Heart left ventricle (tissue), 16 donors: ENCODE data around the gene SNORC. TPM values are rescaled to one million over a fixed set of nuclear protein-coding genes. Genes with fewer than 3 reads are reported as not detected.

Experiments
- ATAC-seq, 4 donors: fragments of 200-7000 bp; cut with Tn5 transposase; one replicate each; pipeline ENCODE4 v1.9.1; 2020 to 2022; ENCODE audit warnings: moderate library complexity in 4 of 4, mild to moderate bottlenecking in 3 of 4, moderate number of reproducible peaks in 1 of 4
- DNase-seq, 5 donors: peaks; one replicate each; pipeline ENCODE4 v3.0.0-alpha.2; 2020
- H3K27ac ChIP-seq, 12 donors: fragments of 200-600 bp; sonication (generic) in 4 of 12; one replicate each; pipeline versions ENCODE4 v1.5.0 to v1.8.0; 2016 to 2022; ENCODE audit warnings: mild to moderate bottlenecking in 2 of 12
- H3K27me3 ChIP-seq, 9 donors: fragments of 200-600 bp; sonication (generic) in 2 of 9; one replicate each; pipeline versions ENCODE4 v1.5.1 to v1.8.0; 2016 to 2022; ENCODE audit warnings: mild to moderate bottlenecking in 3 of 9
- H3K36me3 ChIP-seq, 9 donors: fragments of 200-600 bp; sonication (generic) in 2 of 9; one replicate each; pipeline versions ENCODE4 v1.5.0 to v1.8.0; 2018 to 2022; ENCODE audit warnings: mild to moderate bottlenecking in 2 of 9
- H3K4me1 ChIP-seq, 12 donors: fragments of 200-600 bp; sonication (generic) in 4 of 12; one replicate each; pipeline versions ENCODE4 v1.5.0 to v1.8.0; 2016 to 2022; ENCODE audit warnings: mild to moderate bottlenecking in 3 of 12
- H3K4me3 ChIP-seq, 12 donors: fragments of 200-600 bp; sonication (generic) in 4 of 12; one replicate each; pipeline versions ENCODE4 v1.5.0 to v1.8.0; 2017 to 2022; ENCODE audit warnings: mild to moderate bottlenecking in 9 of 12, moderate library complexity in 4 of 12
- H3K9me3 ChIP-seq, 12 donors: fragments of 200-600 bp; sonication (generic) in 4 of 12; one replicate each; pipeline versions ENCODE4 v1.5.0 to v1.8.0; 2016 to 2022; ENCODE audit warnings: mild to moderate bottlenecking in 1 of 12
- CTCF ChIP-seq, 12 donors: fragments of 200-600 bp; sonication (generic) in 4 of 12; IDR thresholded peaks; one replicate each; pipeline versions ENCODE4 v1.5.0 to v1.8.0; 2018 to 2022; ENCODE audit warnings: antibody characterized with exemption in 12 of 12, mild to moderate bottlenecking in 5 of 12
- POLR2A ChIP-seq, 2 donors: fragments of 450-650 bp; IDR thresholded peaks; one replicate each; pipeline ENCODE4 v1.6.1; 2017; ENCODE audit warnings: antibody characterized with exemption in 2 of 2, mild to moderate bottlenecking in 2 of 2, moderate library complexity in 2 of 2
- WGBS, 4 donors: extraction: QIAGEN DNeasy Blood & Tissue Kit in 2 of 4; methylation state at CpG; one replicate each; pipeline versions ENCODE4 v1.1.5 to v1.1.7; 2013 to 2018; 5-methylcytosine and 5-hydroxymethylcytosine counted together
- intact Hi-C, 10 donors: fragments of 100-400 bp; cut with DNase I; formaldehyde crosslinking; loops; one replicate each; pipeline versions ENCODE4 v1.11.1 to v1.14.2; 2022
- polyA plus RNA-seq, 2 donors: library from polyadenylated mRNA; stranded (reverse); fragments of 200-250 nt; gene quantifications; one replicate each; pipeline ENCODE4 v1.2.3, GENCODE V29; 2013
- total RNA-seq, 9 donors: library from RNA; depleted of rRNA in 2 of 9; stranded (reverse); fragments of >200 nt in 2 of 9; fragmentation: NEBNext Ultra II Directional in 3 of 9; extraction: Animal tissue kit (Norgen Biotek cat#: 25700) in 3 of 9; gene quantifications; one replicate each; pipeline versions ENCODE4 v1.1.0 to v1.2.4, GENCODE V29; 2016 to 2023
- donor health status: ischemic (EF 13 %, LVEDD 7.1; RV severe dilation, severe dysfunction).
- donor health status: healthy with polysubstance abuse.
- donor health status: DM: no; HTN: yes; CAD: no.
- donor health status: DM: no; HTN: no; CAD: no.
- donor health status: ischemic (EF 25% LVEDD 6.9; RV normal size, moderate dysfunction).
- donor health status: ischemic (EF 25% LVEDD 5.7; RV mildly dilated, moderate dysfunction).
- donor health status: healthy.
- donor health status: DM: yes; HTN: yes; CAD: no.
- donor health status: ischemic (EF 35%, LVEDD 5.7; RV mildly dilated, moderate dysfunction).
- donor health status: nonischemic (EF 11% LVEDD 7.7; RV severe dilation, severe dysfunction).
- donor health status: DM: yes; HTN: yes; CAD: no.
- donor health status: PGD.
- donor health status: ischemic (EF 29% LVEDD 5.4; RV normal size, mild dysfunction).
- donor health status: nonischemic (EF 23%, LVEDD 6.1; RV moderate dilation, normal function).

Gene SNORC
- total and polyA plus RNA-seq, 11 donors: 0.38 to 2.9 (median 0.74) TPM

- no peak overlapping the region for H3K27ac ChIP-seq
- ATAC-seq (no peak), DNase-seq (no peak)
- no peak overlapping the region for H3K4me3 ChIP-seq
- 77 to 86% (median 83%) methylated on average over 4 of the region's 4 CpGs for WGBS, 4 donors
- no peaks in the 10 kb centered on the region for H3K4me1 ChIP-seq
- no peaks in the 10 kb centered on the region for H3K9me3 ChIP-seq
- TF ChIP-seq POLR2A (IDR thresholded peaks at IDR 0.05) (no peak), CTCF (IDR thresholded peaks at IDR 0.05) (no peak)
- H3K27me3 ChIP-seq: no peaks in the 10 kb centered on the region
- intact Hi-C loops: loop anchor here in 1 of 10 donors (10.0 kb wide), 1 partner anchor 149 kb away; the partner anchor contains the start of gene NGEF
- peaks cover 0 to 12% (median 3%) of the 10 kb centered on the region in 9 donors for H3K36me3 ChIP-seq
These were observed 4.0 kb upstream of the SNORC start for GRCh38 chr2:232866104-232866503.

GRCh38 chr2:232869138-232870017, 686 bp upstream of the SNORC start:
- WGBS, 4 donors: 72 to 76% (median 75%) methylated on average over 15 of the region's 15 CpGs
- H3K27me3 ChIP-seq: no peaks in the 10 kb centered on the region
- peaks cover 0 to 4% (median 0%) of the 10 kb centered on the region in 9 donors for H3K36me3 ChIP-seq
- H3K4me3 ChIP-seq: no peak overlapping the region
- DNase-seq (no peak), ATAC-seq (no peak)
- no peaks in the 10 kb centered on the region for H3K9me3 ChIP-seq
- no peak for TF ChIP-seq POLR2A (IDR thresholded peaks at IDR 0.05)
- no peak for TF ChIP-seq CTCF (IDR thresholded peaks at IDR 0.05)
- intact Hi-C loops: loop anchor here in 1 of 10 donors (10.0 kb wide), 1 partner anchor 145 kb away; the partner anchor contains the start of gene NGEF
- no peak overlapping the region for H3K27ac ChIP-seq
- H3K4me1 ChIP-seq: no peaks in the 10 kb centered on the region

- Histone ChIP-seq H3K4me3 (no peak overlapping the region), H3K4me1 (peaks cover 0 to 5% (median under 1%) of the 10 kb centered on the region in 12 donors), H3K36me3 (peaks cover 0 to under 1% (median 0%) of the 10 kb centered on the region in 9 donors), H3K27me3 (peaks cover 0 to 12% (median 5%) of the 10 kb centered on the region in 9 donors), H3K27ac (no peak overlapping the region), H3K9me3 (no peaks in the 10 kb centered on the region)
- WGBS, 4 donors: 82 to 88% (median 85%) methylated on average over 16 to 17 of the region's 17 CpGs
- TF ChIP-seq CTCF (IDR thresholded peaks at IDR 0.05): no peak
- TF ChIP-seq POLR2A (IDR thresholded peaks at IDR 0.05): no peak
- intact Hi-C loops: no loop called here
- no peak for DNase-seq
- ATAC-seq: no peak
These were observed 805 bp downstream of the SNORC start for GRCh38 chr2:232870766-232871371.

GRCh38 chr2:232871418-232871834, 1.4 kb downstream of the SNORC start:
- Histone ChIP-seq H3K4me1 (peaks cover 0 to 9% (median 3%) of the 10 kb centered on the region in 12 donors), H3K4me3 (no peak overlapping the region), H3K27me3 (peaks cover 0 to 18% (median 10%) of the 10 kb centered on the region in 9 donors), H3K9me3 (no peaks in the 10 kb centered on the region), H3K36me3 (no peaks in the 10 kb centered on the region), H3K27ac (no peak overlapping the region)
- TF ChIP-seq CTCF (IDR thresholded peaks at IDR 0.05) (no peak), POLR2A (IDR thresholded peaks at IDR 0.05) (no peak)
- DNase-seq (no peak), ATAC-seq (no peak)
- intact Hi-C loops: no loop called here
- WGBS, 4 donors: 80 to 95% (median 81%) methylated on average over 12 to 15 of the region's 15 CpGs
